ENCODE results near the gene MRPL58. TPM values are rescaled to one million over a fixed set of nuclear protein-coding genes. Genes with fewer than 3 reads are reported as not detected.
A peak's percentile ranks its signal among the peaks of the same experiment; 100 is the strongest.
"Not testable (repeated sequence)": the region's sequence is repeated elsewhere in the genome, so short reads cannot be mapped to it uniquely, and the experiment has no call there.

The MRPL58 gene
- total RNA-seq, 1 donor from 2014 or later = 33.6 TPM

- intact Hi-C loops (cut with DNase I) = loop anchor here (10.0 kb wide), 1 partner anchor 72 kb away; no protein-coding TSS in a partner anchor
- H3K9me3 ChIP-seq = no peaks in the 10 kb centered on the region
- peak overlapping the region; percentile 98 for H3K27ac ChIP-seq
- DNase-seq (ENCODE audit: extremely low spot score in 2 of 2) = peak in 1 of 2 donors; percentile 91
- peaks cover 3 to 35% of the 10 kb centered on the region in 2 donors for H3K36me3 ChIP-seq
- H3K4me1 ChIP-seq = peaks cover 36% of the 10 kb centered on the region
- no peaks in the 10 kb centered on the region for H3K27me3 ChIP-seq
- TF ChIP-seq POLR2A (IDR thresholded peaks at IDR 0.05) (no peak), POLR2AphosphoS5 (IDR thresholded peaks at IDR 0.05; ENCODE audit: insufficient read depth in 1 of 2, low read depth in 1 of 2) (peak; percentile 30 to 68)
- H3K4me3 ChIP-seq = no peak overlapping the region
Measured at GRCh38 chr17:75036643-75037268, 24.3 kb downstream of the MRPL58 start.

- intact Hi-C loops (cut with DNase I) = loop anchor here (10.0 kb wide), 1 partner anchor 74 kb away; no protein-coding TSS in a partner anchor
Measured at GRCh38 chr17:75039238-75039637, 26.8 kb downstream of the MRPL58 start.

GRCh38 chr17:75041656-75042280, 29.3 kb downstream of the MRPL58 start:
- intact Hi-C loops (cut with DNase I) = no loop called here
- no peak for TF ChIP-seq CTCF (IDR thresholded peaks at IDR 0.05)
- no peak for TF ChIP-seq POLR2AphosphoS5 (IDR thresholded peaks at IDR 0.05; ENCODE audit: insufficient read depth in 1 of 2, low read depth in 1 of 2)
- no peak for TF ChIP-seq POLR2A (IDR thresholded peaks at IDR 0.05)
- Histone ChIP-seq H3K9me3 (no peaks in the 10 kb centered on the region), H3K27ac (no peak overlapping the region), H3K4me3 (no peak overlapping the region), H3K36me3 (peaks cover 3 to 39% of the 10 kb centered on the region in 2 donors), H3K4me1 (peaks cover 16% of the 10 kb centered on the region), H3K27me3 (no peaks in the 10 kb centered on the region)
- DNase-seq (ENCODE audit: extremely low spot score in 2 of 2) = no peak

More at GRCh38 chr17:75039238-75039637, 26.8 kb downstream of the MRPL58 start:
- Histone ChIP-seq H3K9me3 (no peaks in the 10 kb centered on the region), H3K27me3 (no peaks in the 10 kb centered on the region), H3K4me3 (no peak overlapping the region), H3K36me3 (peaks cover 3 to 39% of the 10 kb centered on the region in 2 donors), H3K27ac (no peak overlapping the region), H3K4me1 (peaks cover 20% of the 10 kb centered on the region)
- DNase-seq (ENCODE audit: extremely low spot score in 2 of 2) = no peak
- no peak for TF ChIP-seq POLR2AphosphoS5 (IDR thresholded peaks at IDR 0.05; ENCODE audit: insufficient read depth in 1 of 2, low read depth in 1 of 2)
- TF ChIP-seq POLR2A (IDR thresholded peaks at IDR 0.05) = no peak
- no peak for TF ChIP-seq CTCF (IDR thresholded peaks at IDR 0.05)

GRCh38 chr17:75043789-75044188, 31.3 kb downstream of the MRPL58 start:
- Histone ChIP-seq H3K4me1 (peaks cover 29% of the 10 kb centered on the region), H3K36me3 (peaks cover 3 to 31% of the 10 kb centered on the region in 2 donors)
- H3K27ac ChIP-seq; DNase-seq (ENCODE audit: extremely low spot score in 2 of 2); H3K9me3 ChIP-seq; H3K4me3 ChIP-seq; intact Hi-C loops (cut with DNase I); H3K27me3 ChIP-seq: not testable (repeated sequence)

GRCh38 chr17:75044716-75045115, 32.2 kb downstream of the MRPL58 start:
- intact Hi-C loops (cut with DNase I) = no loop called here

GRCh38 chr17:75045946-75046406, 33.5 kb downstream of the MRPL58 start:
- DNase-seq (ENCODE audit: extremely low spot score in 2 of 2); H3K27me3 ChIP-seq; intact Hi-C loops (cut with DNase I); H3K9me3 ChIP-seq: not testable (repeated sequence)
- Histone ChIP-seq H3K36me3 (peaks cover 0 to 20% of the 10 kb centered on the region in 2 donors), H3K4me3 (peak overlapping the region; percentile 84 to 90), H3K4me1 (peaks cover 36% of the 10 kb centered on the region), H3K27ac (peak overlapping the region; percentile 95)

More at GRCh38 chr17:75044716-75045115, 32.2 kb downstream of the MRPL58 start:
- TF ChIP-seq CTCF (IDR thresholded peaks at IDR 0.05) (no peak), POLR2AphosphoS5 (IDR thresholded peaks at IDR 0.05; ENCODE audit: insufficient read depth in 1 of 2, low read depth in 1 of 2) (no peak), POLR2A (IDR thresholded peaks at IDR 0.05) (no peak)
- H3K27ac ChIP-seq = no peak overlapping the region
- H3K27me3 ChIP-seq = no peaks in the 10 kb centered on the region
- no peaks in the 10 kb centered on the region for H3K9me3 ChIP-seq
- peaks cover 3 to 22% of the 10 kb centered on the region in 2 donors for H3K36me3 ChIP-seq
- no peak overlapping the region for H3K4me3 ChIP-seq
- peaks cover 36% of the 10 kb centered on the region for H3K4me1 ChIP-seq
- DNase-seq (ENCODE audit: extremely low spot score in 2 of 2) = no peak
